Upper lobe of right lung (tissue), 1 donor: ENCODE measurements around the gene NCOA3. TPM values are rescaled to one million over a fixed set of nuclear protein-coding genes. Genes with fewer than 3 reads are reported as not detected.
A peak's percentile ranks its signal among the peaks of the same experiment; 100 is the strongest.

Source experiments
- ATAC-seq: fragments of 200-7000 bp; cut with Tn5 transposase; one replicate; pipeline ENCODE4 v1.9.1; 2020; ENCODE audit warnings: mild to moderate bottlenecking, moderate library complexity
- DNase-seq: peaks from one replicate; pipeline ENCODE4 v3.0.0-alpha.2; 2020
- H3K27ac ChIP-seq: fragments of 200-600 bp; one replicate; pipeline ENCODE4 v1.8.0; 2022
- H3K27me3 ChIP-seq: fragments of 200-600 bp; one replicate; pipeline ENCODE4 v1.8.0; 2022; ENCODE audit warnings: mild to moderate bottlenecking
- H3K36me3 ChIP-seq: fragments of 200-600 bp; one replicate; pipeline ENCODE4 v1.8.0; 2022
- H3K4me1 ChIP-seq: fragments of 200-600 bp; one replicate; pipeline ENCODE4 v1.8.0; 2022
- H3K4me3 ChIP-seq: fragments of 200-600 bp; one replicate; pipeline ENCODE4 v1.8.0; 2022; ENCODE audit warnings: mild to moderate bottlenecking
- H3K9me3 ChIP-seq: fragments of 200-600 bp; one replicate; pipeline ENCODE4 v1.8.0; 2022
- CTCF ChIP-seq: fragments of 200-600 bp; IDR thresholded peaks from one replicate; pipeline ENCODE4 v1.8.0; 2022; ENCODE audit warnings: antibody characterized with exemption
- intact Hi-C: fragments of 100-400 bp; cut with DNase I; formaldehyde crosslinking; loops from one replicate; pipeline ENCODE4 v1.11.0; 2022
- total RNA-seq: library from RNA; stranded (reverse); fragmentation: NEBNext Ultra II Directional; extraction: Animal tissue kit (Norgen Biotek cat#: 25700); gene quantifications from one replicate; pipeline ENCODE4 v1.2.1, GENCODE V29; 2021
- donor health status: DM: no; HTN: yes; CAD: no; lungs with severe emphysema.

The NCOA3 gene
- total RNA-seq, 1 donor from 2014 or later: 48.8 TPM

- Histone ChIP-seq H3K4me3 (no peak overlapping the region), H3K27me3 (no peaks in the 10 kb centered on the region), H3K27ac (no peak overlapping the region), H3K9me3 (no peaks in the 10 kb centered on the region), H3K36me3 (peaks cover 6% of the 10 kb centered on the region), H3K4me1 (peaks cover 7% of the 10 kb centered on the region)
- ATAC-seq (no peak), DNase-seq (no peak)
- TF ChIP-seq CTCF: no peak
- intact Hi-C loops: loop anchor here (10.0 kb wide), 1 partner anchor 960 kb away; no protein-coding TSS in a partner anchor
These were observed 163.1 kb downstream of the NCOA3 start for GRCh38 chr20:47664744-47665143.

GRCh38 chr20:47665221-47665991 is 163.7 kb downstream of the NCOA3 start:
- peak; percentile 63 for DNase-seq

GRCh38 chr20:47666304-47666703 is 164.6 kb downstream of the NCOA3 start:
- DNase-seq: peak; percentile 55
- Histone ChIP-seq H3K4me3 (no peak overlapping the region), H3K27me3 (no peaks in the 10 kb centered on the region), H3K36me3 (no peaks in the 10 kb centered on the region), H3K27ac (no peak overlapping the region), H3K4me1 (peaks cover 7% of the 10 kb centered on the region), H3K9me3 (no peaks in the 10 kb centered on the region)
- intact Hi-C loops: loop anchor here (10.0 kb wide), 1 partner anchor 958 kb away; no protein-coding TSS in a partner anchor
- ATAC-seq: no peak
- TF ChIP-seq CTCF: no peak

More at GRCh38 chr20:47665221-47665991, 163.7 kb downstream of the NCOA3 start:
- Histone ChIP-seq H3K27ac (no peak overlapping the region), H3K4me1 (peaks cover 7% of the 10 kb centered on the region), H3K27me3 (no peaks in the 10 kb centered on the region), H3K36me3 (no peaks in the 10 kb centered on the region), H3K9me3 (no peaks in the 10 kb centered on the region), H3K4me3 (no peak overlapping the region)
- ATAC-seq: no peak
- intact Hi-C loops: loop anchor here (10.0 kb wide), 1 partner anchor 959 kb away; no protein-coding TSS in a partner anchor
- no peak for TF ChIP-seq CTCF

GRCh38 chr20:47667086-47667485 is 165.4 kb downstream of the NCOA3 start:
- Histone ChIP-seq H3K27me3 (no peaks in the 10 kb centered on the region), H3K4me1 (peaks cover 7% of the 10 kb centered on the region), H3K36me3 (no peaks in the 10 kb centered on the region), H3K27ac (no peak overlapping the region), H3K9me3 (no peaks in the 10 kb centered on the region), H3K4me3 (no peak overlapping the region)
- intact Hi-C loops: loop anchor here (10.0 kb wide), 1 partner anchor 958 kb away; no protein-coding TSS in a partner anchor
- DNase-seq: peak; percentile 32
- no peak for TF ChIP-seq CTCF
- no peak for ATAC-seq

GRCh38 chr20:47667531-47668312 is 166.0 kb downstream of the NCOA3 start:
- Histone ChIP-seq H3K36me3 (no peaks in the 10 kb centered on the region), H3K27me3 (no peaks in the 10 kb centered on the region), H3K9me3 (no peaks in the 10 kb centered on the region), H3K4me1 (peaks cover 7% of the 10 kb centered on the region), H3K27ac (no peak overlapping the region), H3K4me3 (no peak overlapping the region)
- DNase-seq: peak; percentile 59
- TF ChIP-seq CTCF: no peak
- ATAC-seq: no peak
- intact Hi-C loops: loop anchor here (10.0 kb wide), 1 partner anchor 957 kb away; no protein-coding TSS in a partner anchor
